Calu3 (cell line): ENCODE results near the gene CC2D1A. TPM values are rescaled to one million over a fixed set of nuclear protein-coding genes. Genes with fewer than 3 reads are reported as not detected.
A peak's percentile ranks its signal among the peaks of the same experiment; 100 is the strongest.

Experiments used
- BruUV-seq: library from RNA; stranded (reverse); fragments of 400-500 nt; replicated peaks from 2 replicates; lab custom pipeline; 2021; lab: Mats Ljungman, UMichigan
- CTCF ChIA-PET: fragments of 300-600 bp; sonication (Branson Sonifier 250); formaldehyde crosslinking; loops from one replicate; lab custom pipeline; 2022; ENCODE audit warnings: antibody characterized with exemption; lab: Charles Lee
- DNase-seq: peaks from one replicate; pipeline ENCODE4 v3.0.0; 2022
- H3K27ac Mint-ChIP-seq: one replicate; pipeline ENCODE4 v1.8.0; 2022; ENCODE audit warnings: mixed read lengths; ENCODE audit not compliant: unreplicated experiment
- H3K27me3 Mint-ChIP-seq: one replicate; pipeline ENCODE4 v1.8.0; 2022; ENCODE audit warnings: mixed read lengths; ENCODE audit not compliant: unreplicated experiment
- H3K36me3 Mint-ChIP-seq: one replicate; pipeline ENCODE4 v1.8.0; 2022; ENCODE audit warnings: mild to moderate bottlenecking, moderate library complexity, mixed read lengths; ENCODE audit not compliant: insufficient read depth, unreplicated experiment
- H3K4me1 Mint-ChIP-seq: one replicate; pipeline ENCODE4 v1.8.0; 2022; ENCODE audit warnings: mild to moderate bottlenecking, low read depth, mixed read lengths; ENCODE audit not compliant: unreplicated experiment
- H3K4me3 Mint-ChIP-seq: one replicate; pipeline ENCODE4 v1.8.0; 2022; ENCODE audit warnings: mild to moderate bottlenecking, low read depth, moderate library complexity, mixed read lengths; ENCODE audit not compliant: unreplicated experiment
- H3K9me3 Mint-ChIP-seq: one replicate; pipeline ENCODE4 v1.8.0; 2022; ENCODE audit warnings: low read depth, mixed read lengths; ENCODE audit not compliant: unreplicated experiment
- intact Hi-C: fragments of 100-400 bp; cut with micrococcal nuclease; formaldehyde crosslinking; loops from one replicate; pipeline ENCODE4 v1.10.0; 2022; ENCODE audit not compliant: unreplicated experiment
- microRNA-seq: library from miRNA; unstranded; fragments of <30 nt; microRNA quantifications from one replicate; pipeline ENCODE4 v1.2.0, GENCODE V29; 2022
- total RNA-seq: library from RNA; stranded (reverse); gene quantifications from 2 replicates; pipeline ENCODE4 v1.2.3, GENCODE V29; 2022
- TF ChIP-seq, protein P1 (sequence below): fragments of 200-600 bp; IDR thresholded peaks from one replicate; pipeline ENCODE4 v1.8.0; 2022; ENCODE audit warnings: antibody characterized with exemption; ENCODE audit not compliant: unreplicated experiment

CC2D1A gene
- total RNA-seq, 1 experiment from 2014 or later: 41.7 TPM

DNA sequence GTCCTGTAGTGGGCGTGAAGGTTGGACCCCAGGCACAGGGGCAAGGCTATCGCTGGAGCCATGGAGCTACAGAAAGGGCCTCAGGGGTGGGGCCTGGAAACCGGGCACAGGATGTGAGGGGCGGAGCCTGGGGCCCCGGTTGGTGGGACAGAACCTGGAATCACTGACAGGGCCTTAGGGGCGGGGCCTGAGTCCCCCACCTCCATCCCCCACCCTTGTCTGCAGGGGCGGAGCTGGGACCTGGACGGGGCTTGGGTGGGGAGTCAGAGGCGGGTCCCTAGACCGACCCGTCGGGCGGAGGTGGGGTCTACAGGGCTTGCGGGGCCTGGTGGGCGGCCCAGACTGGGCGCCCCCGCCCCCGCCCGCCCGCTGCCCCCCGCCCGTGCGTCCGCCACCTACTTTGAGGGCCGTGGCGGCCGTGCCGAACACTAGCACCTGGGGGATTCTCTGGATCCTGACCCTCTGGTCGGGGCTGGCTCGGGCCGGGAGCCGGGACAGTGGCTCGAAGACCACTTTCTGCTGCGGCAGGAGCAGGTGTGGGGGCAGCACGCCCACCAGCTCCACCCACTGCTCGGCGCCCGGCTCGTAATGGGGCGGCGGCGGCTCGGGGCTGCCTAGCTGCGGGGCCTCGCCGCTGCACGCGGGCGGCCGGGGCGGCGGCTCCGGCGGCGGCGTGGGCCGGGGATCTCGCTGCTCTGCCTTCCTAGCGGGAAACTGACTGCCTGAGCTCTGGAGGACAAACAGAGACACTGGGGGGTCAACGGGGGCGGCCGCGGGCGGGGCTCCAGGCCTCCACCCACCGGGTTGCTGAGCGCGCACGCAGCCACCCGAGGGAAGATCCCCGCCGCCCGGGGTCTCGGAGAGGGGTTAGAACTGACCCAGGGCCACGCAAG lies 72.6 kb downstream of the CC2D1A start:
- Mint-ChIP-seq H3K27ac (no peak overlapping the region), H3K27me3 (no peaks in the 10 kb centered on the region), H3K4me1 (no peaks in the 10 kb centered on the region), H3K9me3 (no peaks in the 10 kb centered on the region), H3K4me3 (no peak overlapping the region), H3K36me3 (peaks cover 4% of the 10 kb centered on the region)
- no peak for DNase-seq
- CTCF ChIA-PET: no interaction called here
- BruUV-seq: no TSS peak
- intact Hi-C loops: loop anchor here (5.0 kb wide), 1 partner anchor 54 kb away; the partner anchor contains the start of gene IL27RA
- TF ChIP-seq, protein P1, sequence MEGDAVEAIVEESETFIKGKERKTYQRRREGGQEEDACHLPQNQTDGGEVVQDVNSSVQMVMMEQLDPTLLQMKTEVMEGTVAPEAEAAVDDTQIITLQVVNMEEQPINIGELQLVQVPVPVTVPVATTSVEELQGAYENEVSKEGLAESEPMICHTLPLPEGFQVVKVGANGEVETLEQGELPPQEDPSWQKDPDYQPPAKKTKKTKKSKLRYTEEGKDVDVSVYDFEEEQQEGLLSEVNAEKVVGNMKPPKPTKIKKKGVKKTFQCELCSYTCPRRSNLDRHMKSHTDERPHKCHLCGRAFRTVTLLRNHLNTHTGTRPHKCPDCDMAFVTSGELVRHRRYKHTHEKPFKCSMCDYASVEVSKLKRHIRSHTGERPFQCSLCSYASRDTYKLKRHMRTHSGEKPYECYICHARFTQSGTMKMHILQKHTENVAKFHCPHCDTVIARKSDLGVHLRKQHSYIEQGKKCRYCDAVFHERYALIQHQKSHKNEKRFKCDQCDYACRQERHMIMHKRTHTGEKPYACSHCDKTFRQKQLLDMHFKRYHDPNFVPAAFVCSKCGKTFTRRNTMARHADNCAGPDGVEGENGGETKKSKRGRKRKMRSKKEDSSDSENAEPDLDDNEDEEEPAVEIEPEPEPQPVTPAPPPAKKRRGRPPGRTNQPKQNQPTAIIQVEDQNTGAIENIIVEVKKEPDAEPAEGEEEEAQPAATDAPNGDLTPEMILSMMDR: no peak

DNA sequence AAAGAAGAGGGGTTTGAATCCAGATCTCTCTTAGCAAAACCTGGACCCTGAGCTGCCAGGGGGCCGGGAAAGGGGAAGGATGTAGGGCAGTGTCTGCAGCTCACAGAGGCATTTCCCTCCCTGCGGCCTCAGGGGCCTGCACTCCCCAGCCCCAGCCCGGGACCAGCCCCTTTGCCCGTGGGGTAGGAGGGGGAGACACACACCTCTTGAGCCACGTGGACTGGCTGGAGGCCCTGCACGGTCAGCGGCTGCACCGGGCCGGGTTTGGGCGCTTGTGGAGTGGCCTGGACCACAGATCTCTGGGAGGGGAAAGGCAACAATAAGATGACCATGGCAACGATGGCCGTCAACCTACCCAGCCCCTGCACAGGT lies 73.2 kb downstream of the CC2D1A start:
- no TSS peak for BruUV-seq
- no peak overlapping the region for H3K4me3 Mint-ChIP-seq

DNA sequence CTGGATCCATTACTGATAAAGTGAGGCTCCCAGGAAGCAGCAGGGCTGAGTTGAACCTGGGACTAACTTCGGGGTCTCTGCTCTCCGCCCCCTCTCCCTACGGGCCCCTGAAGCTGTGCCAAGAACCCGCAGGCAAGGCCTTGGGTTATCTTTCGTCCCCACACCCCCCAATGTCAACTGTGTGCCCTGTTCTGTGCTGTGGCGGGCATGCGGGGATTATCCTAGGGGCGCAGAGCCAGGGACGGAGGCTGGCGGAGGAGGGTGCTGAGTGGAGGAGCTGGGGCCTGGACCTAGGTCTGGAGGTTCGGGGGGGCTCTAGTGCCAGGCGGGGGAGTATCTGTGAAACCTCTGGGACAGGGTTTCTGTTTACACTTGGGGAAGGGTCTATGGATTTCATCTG lies 73.7 kb downstream of the CC2D1A start:
- no peak for DNase-seq
- TF ChIP-seq, protein P1: no peak
- CTCF ChIA-PET: no interaction called here
- Mint-ChIP-seq H3K36me3 (no peaks in the 10 kb centered on the region), H3K27ac (no peak overlapping the region), H3K9me3 (no peaks in the 10 kb centered on the region), H3K27me3 (no peaks in the 10 kb centered on the region), H3K4me1 (no peaks in the 10 kb centered on the region), H3K4me3 (no peak overlapping the region)
- no TSS peak for BruUV-seq
- intact Hi-C loops: loop anchor here (5.0 kb wide), 1 partner anchor 53 kb away; the partner anchor contains the start of gene IL27RA

More for the DNA sequence above, 73.2 kb downstream of the CC2D1A start:
- Mint-ChIP-seq H3K9me3 (no peaks in the 10 kb centered on the region), H3K27me3 (no peaks in the 10 kb centered on the region), H3K27ac (no peak overlapping the region), H3K4me1 (no peaks in the 10 kb centered on the region), H3K36me3 (peaks cover under 1% of the 10 kb centered on the region)
- TF ChIP-seq, protein P1: no peak
- intact Hi-C loops: loop anchor here (5.0 kb wide), 1 partner anchor 53 kb away; the partner anchor contains the start of gene IL27RA
- CTCF ChIA-PET: no interaction called here
- no peak for DNase-seq

DNA sequence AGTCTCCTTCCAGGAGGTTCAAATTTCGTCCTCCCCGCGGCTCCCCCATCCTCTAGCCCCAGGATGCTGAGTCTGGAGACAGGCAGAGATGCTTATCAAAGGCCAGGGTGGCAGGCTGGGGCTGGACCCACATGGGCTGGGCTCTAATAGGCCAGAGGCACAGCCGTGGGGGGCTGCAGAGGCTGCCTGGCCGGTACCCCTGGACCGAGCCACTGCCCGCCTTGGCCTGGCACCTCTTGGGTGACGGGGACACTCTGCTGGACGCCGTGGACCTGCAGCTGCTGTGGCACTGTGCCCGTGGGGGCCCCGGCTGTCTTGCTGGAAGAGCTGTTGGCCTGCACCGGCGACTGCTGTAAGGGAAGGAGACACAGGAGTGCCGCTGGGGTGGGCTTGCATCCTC lies 74.3 kb downstream of the CC2D1A start:
- Mint-ChIP-seq H3K27ac (no peak overlapping the region), H3K4me3 (no peak overlapping the region), H3K4me1 (no peaks in the 10 kb centered on the region), H3K27me3 (no peaks in the 10 kb centered on the region), H3K36me3 (no peaks in the 10 kb centered on the region), H3K9me3 (no peaks in the 10 kb centered on the region)
- TF ChIP-seq, protein P1: no peak
- CTCF ChIA-PET: no interaction called here
- intact Hi-C loops: no loop called here
- no TSS peak for BruUV-seq
- no peak for DNase-seq

Small RNAs within 50 kb of the gene (microRNA-seq; reads per million reads assigned to microRNA genes)
- gene MIR181C (577 reads per million, percentile 79 among the genes with 10 or more reads in this experiment), gene MIR181D (702 reads per million, percentile 81 among the genes with 10 or more reads in this experiment)

Other genes starting within 250 kb of the CC2D1A start
- 30.2 and 32.6 TPM in 2 replicates for gene MRI1, start 141.7 kb upstream of the CC2D1A start, total RNA-seq
- gene C19orf53, start 131.7 kb upstream of the CC2D1A start, total RNA-seq: 59.4 and 66.4 TPM in 2 replicates
- gene ZSWIM4, start 110.8 kb upstream of the CC2D1A start, total RNA-seq: 10.7 and 11.5 TPM in 2 replicates
- 1.2 TPM in 1 of 2 replicates, not detected in the other for gene NANOS3, start 29.1 kb upstream of the CC2D1A start, total RNA-seq
- 1.0 and 1.5 TPM in 2 replicates for gene BRME1, start 84 bp upstream of the CC2D1A start, total RNA-seq
- not detected in 2 replicates for gene PODNL1, start 32.2 kb downstream of the CC2D1A start, total RNA-seq
- 34.0 and 35.5 TPM in 2 replicates for gene DCAF15, start 46.3 kb downstream of the CC2D1A start, total RNA-seq
- 13.8 and 14.9 TPM in 2 replicates for gene RFX1, start 100.1 kb downstream of the CC2D1A start, total RNA-seq
- not detected in 2 replicates for gene RLN3, start 121.9 kb downstream of the CC2D1A start, total RNA-seq
- gene IL27RA, start 125.6 kb downstream of the CC2D1A start, total RNA-seq: 7.0 and 7.4 TPM in 2 replicates
- gene PALM3, start 155.9 kb downstream of the CC2D1A start, total RNA-seq: 21.4 and 27.0 TPM in 2 replicates
- gene MISP3, start 166.6 kb downstream of the CC2D1A start, total RNA-seq: 4.2 and 5.2 TPM in 2 replicates
- not detected in 2 replicates for gene C19orf67, start 179.6 kb downstream of the CC2D1A start, total RNA-seq
- gene SAMD1, start 184.6 kb downstream of the CC2D1A start, total RNA-seq: 41.1 and 44.2 TPM in 2 replicates
- 57.3 and 59.8 TPM in 2 replicates for gene PRKACA, start 211.6 kb downstream of the CC2D1A start, total RNA-seq
- gene ASF1B, start 230.4 kb downstream of the CC2D1A start, total RNA-seq: 42.6 and 44.2 TPM in 2 replicates